ENCODE measurements around the gene ELP1.

GRCh38 chr9:108913391-108913790, 20.5 kb downstream of the ELP1 start:
- TF ChIP-seq EZH2 (IDR thresholded peaks at IDR 0.05; ENCODE audit: borderline replicate concordance, low read depth, low read length, poor library complexity, severe bottlenecking), result no peak
- TF ChIP-seq CTCF (conservative IDR thresholded peaks at IDR 0.05; ENCODE audit: low read depth, low read length), result no peak
